ENCODE measurements around the gene PAX8. TPM values are rescaled to one million over a fixed set of nuclear protein-coding genes. Genes with fewer than 3 reads are reported as not detected.

Gene PAX8
- polyA plus RNA-seq, 1 of the 3 experiments (the other 2 are of a cell fraction) = 0.23 TPM

- Histone ChIP-seq H3K79me2 (ENCODE audit: insufficient read depth) (no peaks in the 10 kb centered on the region), H3K36me3 (replicated peaks in 1 of 2; ENCODE audit: control insufficient read depth in 1 of 2, insufficient read depth in 2 of 2, low read length in 1 of 2) (no peaks in the 10 kb centered on the region), H3K4me3 (ENCODE audit: low read depth in 2 of 2, low read length in 1 of 2) (no peak overlapping the region), H3F3A (replicated peaks; ENCODE audit: insufficient read depth) (no peaks in the 10 kb centered on the region), H3K27ac (ENCODE audit: low read depth in 2 of 2, low read length in 1 of 2) (no peak overlapping the region), H2AFZ (ENCODE audit: low read depth) (no peak overlapping the region), H4K20me1 (ENCODE audit: insufficient read depth) (no peaks in the 10 kb centered on the region), H3K4me1 (ENCODE audit: control insufficient read depth in 1 of 2, insufficient read depth in 2 of 2, low read depth in 1 of 2, low read length in 1 of 2) (no peaks in the 10 kb centered on the region; a peak in 1 of 4 replicates), H3K9me3 (no peaks in the 10 kb centered on the region), H3K9me2 (no peaks in the 10 kb centered on the region), H3K9ac (no peak overlapping the region), H3K4me2 (no peak overlapping the region), H3K27me3 (ENCODE audit: insufficient read depth) (peaks cover 8% of the 10 kb centered on the region; the same call in 1 of the 2 replicates)
- WGBS (ENCODE audit: low lambda C conversion rate) = 58% methylated on average over 8 of the region's 8 CpGs
- CTCF ChIA-PET = interaction anchor here (1.2 to 3.0 kb wide), 3 partner anchors 19 to 211 kb away, joined by 5 to 13 read pairs (median 6); no protein-coding TSS in a partner anchor
- POLR2A ChIA-PET = no interaction called here
- TF ChIP-seq POLR2AphosphoS5 (IDR thresholded peaks at IDR 0.05; ENCODE audit: low read depth, low read length) = no peak
- no peak for DNase-seq
Observed at GRCh38 chr2:113179446-113180045, 99.2 kb downstream of the PAX8 start.

- Histone ChIP-seq H3K79me2 (ENCODE audit: insufficient read depth) (no peaks in the 10 kb centered on the region), H2AFZ (ENCODE audit: low read depth) (no peak overlapping the region), H3K4me1 (ENCODE audit: control insufficient read depth in 1 of 2, insufficient read depth in 2 of 2, low read depth in 1 of 2, low read length in 1 of 2) (no peaks in the 10 kb centered on the region; a peak in 1 of 4 replicates), H3K9ac (no peak overlapping the region), H3K27me3 (ENCODE audit: insufficient read depth) (peaks cover 9% of the 10 kb centered on the region; the same call in 1 of the 2 replicates), H3K36me3 (replicated peaks in 1 of 2; ENCODE audit: control insufficient read depth in 1 of 2, insufficient read depth in 2 of 2, low read length in 1 of 2) (no peaks in the 10 kb centered on the region), H3K4me2 (no peak overlapping the region), H3K9me2 (no peaks in the 10 kb centered on the region), H3K4me3 (ENCODE audit: low read depth in 2 of 2, low read length in 1 of 2) (no peak overlapping the region), H3K27ac (ENCODE audit: low read depth in 2 of 2, low read length in 1 of 2) (no peak overlapping the region), H4K20me1 (ENCODE audit: insufficient read depth) (no peaks in the 10 kb centered on the region), H3F3A (replicated peaks; ENCODE audit: insufficient read depth) (no peaks in the 10 kb centered on the region), H3K9me3 (no peaks in the 10 kb centered on the region)
- ChIA-PET POLR2A (no interaction called here), CTCF (interaction anchor here (3.0 kb wide), 1 partner anchor 40 kb away, joined by 13 read pairs; no protein-coding TSS in a partner anchor)
- TF ChIP-seq TEAD4 (IDR thresholded peaks at IDR 0.05; ENCODE audit: borderline replicate concordance, insufficient read depth) (no peak), SMC3 (IDR thresholded peaks at IDR 0.05; ENCODE audit: low read depth, low read length) (no peak), MXI1 (IDR thresholded peaks at IDR 0.05; ENCODE audit: low read depth, low read length) (no peak), MEF2A (IDR thresholded peaks at IDR 0.05; ENCODE audit: borderline replicate concordance, low read depth) (no peak), NFIC (IDR thresholded peaks at IDR 0.05; ENCODE audit: borderline replicate concordance) (no peak), EZH2phosphoT487 (IDR thresholded peaks at IDR 0.05; ENCODE audit: borderline replicate concordance, low read depth) (no peak), GATA2 (CRISPR knock-in tag; IDR thresholded peaks at IDR 0.05) (no peak), YY1 (IDR thresholded peaks at IDR 0.05; ENCODE audit: low read depth) (no peak), NRF1 (IDR thresholded peaks at IDR 0.05; ENCODE audit: low read depth, low read length) (no peak), IRF3 (IDR thresholded peaks at IDR 0.05; ENCODE audit: low read depth, low read length) (no peak)
- DNase-seq = no peak
- 19% methylated on average over 4 of the region's 4 CpGs for WGBS (ENCODE audit: low lambda C conversion rate)
Observed at GRCh38 chr2:113178891-113179290, 99.8 kb downstream of the PAX8 start.
